GM23248 (cell line): Measurements from ENCODE around the gene HRH1. TPM values are rescaled to one million over a fixed set of nuclear protein-coding genes. Genes with fewer than 3 reads are reported as not detected.

Experiments used
- DNase-seq: peaks from one replicate; pipeline ENCODE4 v3.0.0-alpha.2; 2015
- H2AFZ ChIP-seq: fragments of 200-600 bp; sonication (generic); 2 replicates; pipeline ENCODE4 v1.6.1; 2016; ENCODE audit warnings: antibody characterized with exemption
- H3F3A ChIP-seq: fragments of 200-600 bp; sonication (generic); 2 replicates; pipeline ENCODE4 v1.6.1; 2016; ENCODE audit warnings: mild to moderate bottlenecking, antibody characterized with exemption, mixed run types; ENCODE audit not compliant: insufficient read depth
- H3K27ac ChIP-seq: fragments of 200-600 bp; sonication (generic); 2 replicates; pipeline ENCODE4 v1.5.1; 2016; ENCODE audit warnings: mild to moderate bottlenecking
- H3K27me3 ChIP-seq: fragments of 200-600 bp; sonication (generic); replicated peaks from 2 replicates; pipeline ENCODE4 v1.6.1; 2016; ENCODE audit warnings: mild to moderate bottlenecking; ENCODE audit not compliant: insufficient read depth
- H3K36me3 ChIP-seq: fragments of 200-600 bp; sonication (generic); 2 replicates; pipeline ENCODE4 v1.6.1; 2016; ENCODE audit warnings: low read depth, mild to moderate bottlenecking
- H3K4me1 ChIP-seq: fragments of 200-600 bp; sonication (generic); 2 replicates; pipeline ENCODE4 v1.6.1; 2016; ENCODE audit warnings: mild to moderate bottlenecking; ENCODE audit not compliant: insufficient read depth
- H3K4me2 ChIP-seq: fragments of 200-600 bp; sonication (generic); one replicate; pipeline ENCODE4 v1.6.1; 2016; ENCODE audit warnings: mild to moderate bottlenecking; ENCODE audit not compliant: unreplicated experiment
- H3K4me3 ChIP-seq: fragments of 200-600 bp; sonication (generic); 2 replicates; pipeline ENCODE4 v1.5.1; 2016; ENCODE audit warnings: mild to moderate bottlenecking
- H3K79me2 ChIP-seq: fragments of 200-600 bp; sonication (generic); 2 replicates; pipeline ENCODE4 v1.6.1; 2016; ENCODE audit warnings: mild to moderate bottlenecking; ENCODE audit not compliant: insufficient read depth
- H3K9ac ChIP-seq: fragments of 200-600 bp; sonication (generic); 2 replicates; pipeline ENCODE4 v1.6.1; 2016; ENCODE audit warnings: mild to moderate bottlenecking
- H3K9me2 ChIP-seq: fragments of 200-600 bp; sonication (generic); 2 replicates; pipeline ENCODE4 v1.6.1; 2016; ENCODE audit warnings: mixed run types, mild to moderate bottlenecking, moderate library complexity; ENCODE audit not compliant: insufficient read depth
- H3K9me3 ChIP-seq: fragments of 200-600 bp; sonication (generic); one replicate; pipeline ENCODE4 v1.6.1; 2017; ENCODE audit warnings: low read depth
- H4K20me1 ChIP-seq: fragments of 200-600 bp; sonication (generic); 2 replicates; pipeline ENCODE4 v1.6.0; 2016; ENCODE audit not compliant: insufficient read depth
- EZH2 ChIP-seq: fragments of 200-600 bp; sonication (generic); IDR thresholded peaks from 2 replicates; pipeline ENCODE4 v1.6.1; 2018; ENCODE audit warnings: antibody characterized with exemption, mild to moderate bottlenecking; ENCODE audit not compliant: insufficient read depth, poor library complexity, severe bottlenecking
- EZH2phosphoT487 ChIP-seq: fragments of 200-600 bp; sonication (generic); IDR thresholded peaks from 2 replicates; pipeline ENCODE4 v1.6.1; 2018; ENCODE audit warnings: antibody characterized with exemption, moderate library complexity, mild to moderate bottlenecking, low read depth; ENCODE audit not compliant: insufficient read depth
- WGBS, 2 experiments: methylation state at CpG; one replicate each; pipeline ENCODE4 v1.1.6; 2015 to 2017; ENCODE audit warnings: low lambda C conversion rate in 2 of 2, low coverage in 1 of 2; ENCODE audit errors: missing lambda C conversion rate in 2 of 2; 5-methylcytosine and 5-hydroxymethylcytosine counted together
- in situ Hi-C: fragments of 300-500 bp; cut with MboI; formaldehyde crosslinking; loops from 2 replicates; pipeline ENCODE4 v1.15.0; 2020
- polyA plus RNA-seq: library from polyadenylated mRNA; unstranded; fragments of >200 nt; fragmentation: Nextera tagmentation; extraction: Ambion mirVana; gene quantifications from 2 replicates; pipeline ENCODE4 v1.2.1, GENCODE V29; 2016
- total RNA-seq: library from RNA; depleted of rRNA; stranded (reverse); fragments of >200 nt; shearing (Covaris generic); gene quantifications from 2 replicates; pipeline ENCODE4 v1.2.3, GENCODE V29; 2014

The HRH1 gene
- total and polyA plus RNA-seq, 2 experiments from 2014 or later = 7.1 to 9.0 TPM

- in situ Hi-C loops = no loop called here
- Histone ChIP-seq H3K4me1 (peaks cover 51% of the 10 kb centered on the region), H3K9me2 (no peaks in the 10 kb centered on the region), H3K27ac (peak overlapping the region; percentile 83), H3K9ac (peak overlapping the region; percentile 62), H3F3A (peaks cover 60% of the 10 kb centered on the region), H3K9me3 (no peaks in the 10 kb centered on the region), H3K79me2 (peaks cover 45% of the 10 kb centered on the region), H3K4me2 (peak overlapping the region; percentile 71), H3K36me3 (no peaks in the 10 kb centered on the region), H3K27me3 (no peaks in the 10 kb centered on the region), H2AFZ (0 out of 2 replicates have a peak overlapping the region, but pooled peaks have one; percentile 17), H4K20me1 (no peaks in the 10 kb centered on the region), H3K4me3 (peak overlapping the region; percentile 56)
- TF ChIP-seq EZH2phosphoT487 (0 out of 2 replicates have a peak, but pooled peaks have one; percentile 61), EZH2 (no peak)
- peak; percentile 92 for DNase-seq
- 1% methylated on average over 7 of the region's 7 CpGs for WGBS, 2 experiments
Measured at GRCh38 chr3:11288786-11289637, 134.7 kb downstream of the HRH1 start.

- H3K4me3 ChIP-seq = peak overlapping the region; percentile 56; the same call in 1 of the 2 replicates
- no peaks in the 10 kb centered on the region for H3K9me3 ChIP-seq
- no peak overlapping the region for H2AFZ ChIP-seq
- peak; percentile 32 for DNase-seq
- H3F3A ChIP-seq = peaks cover 60% of the 10 kb centered on the region
- TF ChIP-seq EZH2phosphoT487 = no peak
- no peak for TF ChIP-seq EZH2
- 29 to 33% methylated on average over 3 of the region's 3 CpGs for WGBS, 2 experiments
- peaks cover 45% of the 10 kb centered on the region for H3K79me2 ChIP-seq
- no peaks in the 10 kb centered on the region for H3K9me2 ChIP-seq
- H3K9ac ChIP-seq = peak overlapping the region; percentile 62; the same call in 1 of the 2 replicates
- no peaks in the 10 kb centered on the region for H3K27me3 ChIP-seq
- H3K27ac ChIP-seq = peak overlapping the region; percentile 83
- peak overlapping the region; percentile 71 for H3K4me2 ChIP-seq
- peaks cover 51% of the 10 kb centered on the region for H3K4me1 ChIP-seq
- H3K36me3 ChIP-seq = no peaks in the 10 kb centered on the region
- H4K20me1 ChIP-seq = no peaks in the 10 kb centered on the region
- in situ Hi-C loops = no loop called here
Measured at GRCh38 chr3:11289864-11290263, 135.6 kb downstream of the HRH1 start.

- H3K36me3 ChIP-seq = no peaks in the 10 kb centered on the region
- peaks cover 51% of the 10 kb centered on the region for H3K4me1 ChIP-seq
- WGBS, 2 experiments = 51 to 56% methylated on average over 11 of the region's 11 CpGs
- H3K9ac ChIP-seq = peak overlapping the region; percentile 10; the same call in 1 of the 2 replicates
- peak overlapping the region; percentile 83 for H3K27ac ChIP-seq
- DNase-seq = peak; percentile 80
- H3K79me2 ChIP-seq = peaks cover 45% of the 10 kb centered on the region
- H2AFZ ChIP-seq = no peak overlapping the region
- no peaks in the 10 kb centered on the region for H3K27me3 ChIP-seq
- in situ Hi-C loops = no loop called here
- no peaks in the 10 kb centered on the region for H3K9me2 ChIP-seq
- H3K9me3 ChIP-seq = no peaks in the 10 kb centered on the region
- H4K20me1 ChIP-seq = no peaks in the 10 kb centered on the region
- peaks cover 56% of the 10 kb centered on the region for H3F3A ChIP-seq
- TF ChIP-seq EZH2phosphoT487 (no peak), EZH2 (no peak)
- H3K4me3 ChIP-seq = no peak overlapping the region
- peak overlapping the region; percentile 30 for H3K4me2 ChIP-seq
Measured at GRCh38 chr3:11290743-11291680, 136.7 kb downstream of the HRH1 start.

- Histone ChIP-seq H2AFZ (no peak overlapping the region), H3K9ac (no peak overlapping the region), H3K9me3 (no peaks in the 10 kb centered on the region), H4K20me1 (no peaks in the 10 kb centered on the region), H3K4me1 (peaks cover 51% of the 10 kb centered on the region), H3K4me3 (no peak overlapping the region), H3K9me2 (no peaks in the 10 kb centered on the region), H3K4me2 (no peak overlapping the region), H3K27ac (peak overlapping the region; percentile 83), H3K27me3 (no peaks in the 10 kb centered on the region), H3K79me2 (peaks cover 50% of the 10 kb centered on the region), H3F3A (peaks cover 51% of the 10 kb centered on the region), H3K36me3 (no peaks in the 10 kb centered on the region)
- in situ Hi-C loops = no loop called here
- 96 to 100% methylated on average over 5 of the region's 5 CpGs for WGBS, 2 experiments
- TF ChIP-seq EZH2 (no peak), EZH2phosphoT487 (no peak)
- DNase-seq = no peak
Measured at GRCh38 chr3:11291808-11292207, 137.5 kb downstream of the HRH1 start.
